Stomach (tissue), 19 donors: ENCODE data around the gene ZFP69B. TPM values are rescaled to one million over a fixed set of nuclear protein-coding genes. Genes with fewer than 3 reads are reported as not detected.

Experiments used
- DNase-seq, 2 donors: peaks; one replicate each; pipeline versions ENCODE4 v3.0.0 to v3.0.0-alpha.2; 2013 to 2019
- H3K27ac ChIP-seq, 5 donors: fragments of 200-600 bp in 4 of 5; sonication (generic) in 4 of 5; one replicate each; pipeline ENCODE4 v1.5.1; 2013 to 2019; ENCODE audit warnings: mild to moderate bottlenecking in 1 of 5, moderate library complexity in 1 of 5
- H3K27me3 ChIP-seq, 3 donors: fragments of 200-600 bp; sonication (generic); one replicate each; pipeline ENCODE4 v1.5.1; 2017 to 2019; ENCODE audit warnings: mixed run types in 1 of 3
- H3K36me3 ChIP-seq, 4 donors: fragments of 200-600 bp; sonication (generic); 1 replicate in 3 of 4; 2 replicates in 1 of 4; pipeline ENCODE4 v1.5.1; 2016 to 2019
- H3K4me1 ChIP-seq, 4 donors: fragments of 200-600 bp; sonication (generic); one replicate each; pipeline ENCODE4 v1.5.1; 2016 to 2019
- H3K4me3 ChIP-seq, 4 donors: fragments of 200-600 bp; sonication (generic) in 3 of 4; one replicate each; pipeline ENCODE4 v1.5.1; 2016 to 2019; ENCODE audit warnings: mild to moderate bottlenecking in 1 of 4
- H3K9me3 ChIP-seq, 4 donors: fragments of 200-600 bp; sonication (generic); one replicate each; pipeline ENCODE4 v1.5.1; 2016 to 2019
- EP300 ChIP-seq: sonication (generic); formaldehyde crosslinking; IDR thresholded peaks from one replicate; pipeline ENCODE4 v1.6.1; 2017; ENCODE audit warnings: antibody characterized with exemption
- POLR2A ChIP-seq, 4 donors: fragments of 450-650 bp; IDR thresholded peaks; one replicate each; pipeline ENCODE4 v1.6.1; 2016; ENCODE audit warnings: antibody characterized with exemption in 4 of 4, control low read depth in 2 of 4, mild to moderate bottlenecking in 1 of 4, moderate library complexity in 1 of 4
- POLR2AphosphoS5 ChIP-seq, 3 donors: sonication (generic); formaldehyde crosslinking; IDR thresholded peaks; one replicate each; pipeline ENCODE4 v1.6.1; 2016; ENCODE audit warnings: antibody characterized with exemption in 3 of 3
- WGBS, 5 donors: extraction: QIAGEN DNeasy Blood & Tissue Kit in 3 of 5; methylation state at CpG; one replicate each; pipeline versions ENCODE4 v1.1.5 to v1.1.7; 2013 to 2018; 5-methylcytosine and 5-hydroxymethylcytosine counted together
- intact Hi-C: fragments of 100-400 bp; cut with DNase I; formaldehyde crosslinking; loops from one replicate; pipeline ENCODE4 v1.15.1; 2023; ENCODE audit warnings: low total_unique reads
- long read RNA-seq, 10 donors: transcript quantifications; one replicate each; lab custom pipeline, GENCODE V29; 2026
- polyA plus RNA-seq, 3 donors: library from polyadenylated mRNA; stranded (reverse); fragments of 200-250 nt; gene quantifications; one replicate each; pipeline ENCODE4 v1.2.3, GENCODE V29; 2013
- total RNA-seq, 5 donors: library from RNA; depleted of rRNA; stranded (reverse); fragments of >200 nt; gene quantifications; one replicate each; pipeline versions ENCODE4 v1.1.0 to v1.2.3, GENCODE V29; 2014 to 2016
- TF ChIP-seq, protein P1 (sequence below), 7 experiments: fragments of 450-650 bp in 4 of 7; fragments of 200-600 bp in 3 of 7; sonication (generic) in 3 of 7; IDR thresholded peaks; one replicate each; pipeline ENCODE4 v1.5.1; 2016 to 2019; ENCODE audit warnings: antibody characterized with exemption in 7 of 7, control low read depth in 2 of 7, mild to moderate bottlenecking in 1 of 7
- donor health status: healthy with polysubstance abuse.
- donor health status: Bipolar disorder and iron deficiency.
- donor health status: healthy.

Gene ZFP69B
- 1 to 10 TPM in 1 of 5 donors, under 1 TPM in 1, not detected in 3; 0.45 to 2.0 TPM for total RNA-seq
- polyA plus RNA-seq = under 1 TPM; 0.35 to 0.92 (median 0.81) TPM
- long read RNA-seq, donor 1 = 0 reads
- long read RNA-seq, donor 2 = 0 reads
- long read RNA-seq, donor 3 = 0 reads
- long read RNA-seq, donor 4 = 0 reads
- long read RNA-seq, donor 5 = 0 reads
- long read RNA-seq, donor 6 = 0 reads
- long read RNA-seq, donor 7, partial matches to known transcripts = 0 of 1 reads
- long read RNA-seq, donor 7, other reads (novel, unspliced or antisense) = 0 of 1 reads
- long read RNA-seq, donor 8 = 0 reads
- long read RNA-seq, donor 9 = 0 reads
- long read RNA-seq, donor 10 = 0 reads

DNA sequence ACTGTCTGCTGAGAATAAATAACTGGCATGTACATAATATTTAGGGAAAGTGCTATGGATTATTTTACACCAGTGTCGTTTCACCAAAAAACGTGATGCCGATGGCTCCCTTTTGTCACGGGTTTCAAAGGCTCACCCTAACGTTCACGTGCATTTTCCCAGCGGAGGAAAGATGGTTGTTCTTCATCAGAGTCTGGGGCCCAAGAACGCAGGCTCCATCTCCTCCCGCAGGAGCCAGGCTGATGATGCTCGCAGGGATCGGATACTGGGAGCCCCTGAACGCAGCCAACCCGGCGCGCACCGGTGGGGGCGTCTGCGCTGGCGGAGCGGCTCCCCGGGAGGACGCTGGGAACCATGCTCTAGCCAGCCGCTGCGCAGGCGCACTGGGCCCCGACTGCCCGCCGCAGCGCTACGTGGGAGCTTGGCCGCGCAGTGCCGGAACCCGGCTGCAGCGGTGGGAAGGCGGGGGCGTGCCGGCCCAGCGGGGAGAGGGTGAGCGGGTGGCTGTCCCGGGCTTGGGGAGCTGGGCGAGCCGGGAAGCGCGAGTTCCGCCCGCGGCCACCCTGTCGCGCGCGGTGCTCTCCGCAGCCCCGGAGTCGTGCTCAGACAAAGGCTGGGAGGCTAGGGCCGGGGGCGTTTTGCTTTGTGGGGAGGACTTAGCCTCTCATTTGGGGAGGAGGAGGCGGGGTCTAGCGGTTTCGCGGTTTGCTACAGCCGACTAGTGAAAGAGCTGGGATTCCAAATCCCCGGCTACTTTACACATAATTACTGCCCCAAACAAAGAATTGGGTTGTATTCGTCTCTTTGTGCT, at the start of gene ZFP69B:
ZFP69B (plus strand) TSS at position 793 of the 811 bp plus-strand sequence. CDS start 486 bp downstream, outside the sequence.
- Histone ChIP-seq H3K36me3 (peaks cover 0 to 14% (median 7%) of the 10 kb centered on the region in 4 donors), H3K27ac (peak within 1 kb of the TSS; percentile 64 to 84 (median 79)), H3K27me3 (no peaks in the 10 kb centered on the region), H3K4me3 (peak within 1 kb of the TSS; percentile 71 to 78 (median 74)), H3K9me3 (peaks cover 3 to 33% (median 20%) of the 10 kb centered on the region in 4 donors), H3K4me1 (peaks cover 5 to 21% (median 11%) of the 10 kb centered on the region in 4 donors)
- intact Hi-C loops = no loop called here
- DNase-seq = peak; percentile 92 to 98
- TF ChIP-seq, protein P1, sequence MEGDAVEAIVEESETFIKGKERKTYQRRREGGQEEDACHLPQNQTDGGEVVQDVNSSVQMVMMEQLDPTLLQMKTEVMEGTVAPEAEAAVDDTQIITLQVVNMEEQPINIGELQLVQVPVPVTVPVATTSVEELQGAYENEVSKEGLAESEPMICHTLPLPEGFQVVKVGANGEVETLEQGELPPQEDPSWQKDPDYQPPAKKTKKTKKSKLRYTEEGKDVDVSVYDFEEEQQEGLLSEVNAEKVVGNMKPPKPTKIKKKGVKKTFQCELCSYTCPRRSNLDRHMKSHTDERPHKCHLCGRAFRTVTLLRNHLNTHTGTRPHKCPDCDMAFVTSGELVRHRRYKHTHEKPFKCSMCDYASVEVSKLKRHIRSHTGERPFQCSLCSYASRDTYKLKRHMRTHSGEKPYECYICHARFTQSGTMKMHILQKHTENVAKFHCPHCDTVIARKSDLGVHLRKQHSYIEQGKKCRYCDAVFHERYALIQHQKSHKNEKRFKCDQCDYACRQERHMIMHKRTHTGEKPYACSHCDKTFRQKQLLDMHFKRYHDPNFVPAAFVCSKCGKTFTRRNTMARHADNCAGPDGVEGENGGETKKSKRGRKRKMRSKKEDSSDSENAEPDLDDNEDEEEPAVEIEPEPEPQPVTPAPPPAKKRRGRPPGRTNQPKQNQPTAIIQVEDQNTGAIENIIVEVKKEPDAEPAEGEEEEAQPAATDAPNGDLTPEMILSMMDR (IDR thresholded peaks at IDR 0.05) = peak in 1 of 7 experiments; percentile 9
- TF ChIP-seq POLR2A (IDR thresholded peaks at IDR 0.05) = no peak
- TF ChIP-seq EP300 = no peak
- peak; percentile 57 to 88 (median 71) for TF ChIP-seq POLR2AphosphoS5 (IDR thresholded peaks at IDR 0.05)
- 0 to 1% (median 0%) methylated on average over 15 to 64 of the region's 64 CpGs for WGBS, 5 donors

DNA sequence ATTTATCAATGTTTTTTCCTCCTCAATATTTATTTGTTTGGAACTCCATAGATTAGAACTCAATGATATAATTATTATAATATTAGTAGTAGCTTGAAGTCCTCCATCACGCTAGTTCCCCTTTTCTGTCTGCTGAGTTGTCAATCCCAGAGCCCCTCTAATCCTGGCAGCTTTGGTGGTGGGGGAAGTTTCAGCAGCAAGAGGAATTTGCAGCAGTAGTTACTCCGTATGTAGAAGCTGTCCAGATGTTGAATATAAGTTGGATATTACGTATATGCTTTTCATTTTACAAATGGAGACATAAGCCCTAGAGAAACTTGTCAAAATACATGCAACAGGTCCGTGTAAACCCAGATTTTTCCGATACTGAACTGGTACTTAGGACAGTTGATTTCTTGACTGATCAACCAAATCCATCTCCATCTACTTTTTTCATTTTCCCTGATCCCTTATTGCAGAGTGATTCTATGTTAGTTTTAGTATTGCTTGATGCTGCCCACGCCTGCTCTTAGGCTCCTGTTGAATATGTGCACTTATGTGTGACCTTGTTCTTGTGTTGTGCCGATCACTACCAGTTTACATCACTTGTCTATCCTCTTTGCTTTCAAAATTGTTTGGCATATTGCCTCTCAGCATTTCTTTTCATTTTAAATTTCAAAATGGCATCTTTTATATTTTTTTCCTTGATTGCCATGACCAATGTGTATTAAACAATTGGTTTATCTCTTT, 48.6 kb upstream of the ZFP69B start:
- intact Hi-C loops = loop anchor here (10.0 kb wide), 1 partner anchor 257 kb away; no protein-coding TSS in a partner anchor
- Histone ChIP-seq H3K9me3 (no peaks in the 10 kb centered on the region), H3K4me1 (peaks cover 0 to 78% (median 46%) of the 10 kb centered on the region in 4 donors), H3K4me3 (no peak overlapping the region), H3K36me3 (peaks cover 0 to 4% (median under 1%) of the 10 kb centered on the region in 4 donors), H3K27me3 (no peaks in the 10 kb centered on the region), H3K27ac (peak overlapping the region in 1 of 5 donors; percentile 99)
- DNase-seq = no peak
- TF ChIP-seq POLR2AphosphoS5 (IDR thresholded peaks at IDR 0.05) (no peak), EP300 (no peak), POLR2A (IDR thresholded peaks at IDR 0.05) (no peak)
- TF ChIP-seq, protein P1 (IDR thresholded peaks at IDR 0.05) = no peak
- WGBS, 5 donors = 77 to 91% (median 80%) methylated on average over 7 of the region's 7 CpGs

DNA sequence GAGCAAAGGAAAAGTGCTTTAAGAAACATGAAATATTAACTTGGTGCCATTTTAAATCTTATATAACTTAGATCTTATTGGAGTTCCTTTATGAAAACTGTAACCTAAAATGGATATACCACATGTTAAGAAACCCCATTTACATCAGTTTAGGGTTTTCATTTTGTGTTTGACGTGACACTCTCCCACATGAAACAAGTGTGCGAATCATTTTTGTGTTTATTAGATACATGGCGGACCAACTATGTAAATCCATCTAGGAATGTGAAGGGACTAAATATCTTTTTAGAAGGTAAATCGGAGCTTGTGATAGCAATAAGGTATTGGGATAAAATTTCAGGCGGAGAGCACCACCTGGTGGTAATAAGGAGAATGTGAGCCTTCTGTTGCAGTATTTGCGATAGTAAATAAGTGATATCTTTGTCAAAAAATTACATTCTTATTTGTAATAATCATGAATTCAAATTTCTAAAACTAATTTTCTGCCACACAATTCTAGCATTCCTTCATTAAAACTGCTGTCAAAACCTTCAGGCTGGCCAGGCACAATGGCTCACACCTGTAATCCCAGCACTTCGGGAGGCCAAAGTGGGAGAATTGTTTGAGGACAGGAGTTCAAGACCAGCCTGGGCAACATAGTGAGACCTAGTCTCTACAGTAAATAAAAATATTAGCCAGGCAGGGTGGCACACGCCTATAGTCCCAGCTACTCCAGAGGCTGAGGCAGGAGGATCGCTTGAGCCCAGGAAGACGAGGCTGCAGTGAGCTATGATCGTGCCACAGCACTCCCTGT, 45.4 kb upstream of the ZFP69B start:
- H3K36me3 ChIP-seq = peaks cover 9 to 31% (median 24%) of the 10 kb centered on the region in 4 donors
- TF ChIP-seq POLR2A (IDR thresholded peaks at IDR 0.05) = no peak
- TF ChIP-seq EP300 = no peak
- peak in 1 of 3 donors; percentile 35 for TF ChIP-seq POLR2AphosphoS5 (IDR thresholded peaks at IDR 0.05)
- TF ChIP-seq, protein P1 (IDR thresholded peaks at IDR 0.05) = peak in 5 of 7 experiments; percentile 56 to 90 (median 82)
- H3K9me3 ChIP-seq = no peaks in the 10 kb centered on the region
- no peak overlapping the region for H3K4me3 ChIP-seq
- peak in 1 of 2 donors; percentile 84 for DNase-seq
- H3K27ac ChIP-seq = peak overlapping the region in 2 of 5 donors; percentile 47 to 99
- intact Hi-C loops = loop anchor here (10.0 kb wide), 1 partner anchor 260 kb away; no protein-coding TSS in a partner anchor
- peaks cover 0 to 54% (median 26%) of the 10 kb centered on the region in 4 donors for H3K4me1 ChIP-seq
- no peaks in the 10 kb centered on the region for H3K27me3 ChIP-seq
- WGBS, 5 donors = 43 to 51% (median 45%) methylated on average over 11 of the region's 11 CpGs
